ENCODE data around the gene MAP1LC3B.

DNA sequence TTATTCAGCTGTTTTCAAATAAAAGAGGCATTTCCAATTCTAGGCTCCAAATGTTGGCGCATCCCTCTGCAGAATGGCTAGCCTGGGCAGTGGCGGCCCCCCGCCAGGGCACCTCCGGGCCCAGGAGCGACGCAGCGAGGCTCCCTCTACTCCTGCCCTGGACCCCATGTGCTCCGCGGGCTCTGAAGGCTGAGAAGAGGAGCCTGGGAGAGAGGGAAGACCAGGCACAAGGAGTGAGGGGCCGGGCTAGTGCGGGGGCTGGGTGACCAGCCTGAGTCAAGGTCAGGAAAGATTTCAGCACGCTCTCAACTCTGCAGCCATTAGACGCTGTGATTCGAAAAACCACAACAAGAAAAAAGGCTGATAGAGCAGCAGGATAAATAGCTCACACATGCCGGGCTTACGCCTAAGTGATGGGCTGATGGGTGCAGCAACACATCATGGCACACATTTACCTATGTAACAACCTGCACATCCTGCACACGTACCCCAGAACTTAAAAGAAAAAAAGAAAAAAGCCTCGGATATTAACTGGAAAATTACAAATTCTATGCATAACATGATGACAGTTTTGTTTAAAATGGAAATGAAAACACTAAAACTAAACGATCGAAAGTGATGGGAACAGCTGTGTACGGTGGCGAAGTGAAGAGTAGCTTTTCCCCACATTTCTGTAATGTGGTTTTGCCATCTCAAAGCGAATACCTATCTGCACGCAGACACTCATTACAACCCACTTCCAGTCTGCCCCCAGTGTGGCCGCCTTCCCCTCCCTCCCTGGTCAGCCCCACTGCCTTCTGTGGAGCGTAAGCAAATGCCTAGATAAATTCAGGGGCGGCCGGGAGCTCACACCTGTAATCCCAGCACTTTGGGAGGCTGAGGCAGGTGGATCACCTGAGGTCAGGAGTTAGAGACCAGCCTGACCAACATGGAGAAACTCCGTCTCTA, 44.4 kb downstream of the MAP1LC3B start:
- no peak for TF ChIP-seq EP300 (IDR thresholded peaks at IDR 0.05)
- no peak for TF ChIP-seq CTCF (IDR thresholded peaks at IDR 0.05)
- no peak for TF ChIP-seq CBX2 (IDR thresholded peaks at IDR 0.05; ENCODE audit: borderline replicate concordance, low read depth)
- no peak for TF ChIP-seq JUNB (IDR thresholded peaks at IDR 0.05)
- no peak for TF ChIP-seq FOSL2 (IDR thresholded peaks at IDR 0.05)
- no peak for TF ChIP-seq FOSL2 (CRISPR knock-in tag; IDR thresholded peaks at IDR 0.05)
- TF ChIP-seq NR3C1 (IDR thresholded peaks at IDR 0.05), result no peak

Measured in A549 (cell line).